GM23248 (cell line): Measurements from ENCODE around the gene MGMT. TPM values are rescaled to one million over a fixed set of nuclear protein-coding genes. Genes with fewer than 3 reads are reported as not detected.

ENCODE experiments used
- DNase-seq: peaks from one replicate; pipeline ENCODE4 v3.0.0-alpha.2; 2015
- H2AFZ ChIP-seq: fragments of 200-600 bp; sonication (generic); 2 replicates; pipeline ENCODE4 v1.6.1; 2016; ENCODE audit warnings: antibody characterized with exemption
- H3F3A ChIP-seq: fragments of 200-600 bp; sonication (generic); 2 replicates; pipeline ENCODE4 v1.6.1; 2016; ENCODE audit warnings: mild to moderate bottlenecking, antibody characterized with exemption, mixed run types; ENCODE audit not compliant: insufficient read depth
- H3K27ac ChIP-seq: fragments of 200-600 bp; sonication (generic); 2 replicates; pipeline ENCODE4 v1.5.1; 2016; ENCODE audit warnings: mild to moderate bottlenecking
- H3K27me3 ChIP-seq: fragments of 200-600 bp; sonication (generic); replicated peaks from 2 replicates; pipeline ENCODE4 v1.6.1; 2016; ENCODE audit warnings: mild to moderate bottlenecking; ENCODE audit not compliant: insufficient read depth
- H3K36me3 ChIP-seq: fragments of 200-600 bp; sonication (generic); 2 replicates; pipeline ENCODE4 v1.6.1; 2016; ENCODE audit warnings: low read depth, mild to moderate bottlenecking
- H3K4me1 ChIP-seq: fragments of 200-600 bp; sonication (generic); 2 replicates; pipeline ENCODE4 v1.6.1; 2016; ENCODE audit warnings: mild to moderate bottlenecking; ENCODE audit not compliant: insufficient read depth
- H3K4me2 ChIP-seq: fragments of 200-600 bp; sonication (generic); one replicate; pipeline ENCODE4 v1.6.1; 2016; ENCODE audit warnings: mild to moderate bottlenecking; ENCODE audit not compliant: unreplicated experiment
- H3K4me3 ChIP-seq: fragments of 200-600 bp; sonication (generic); 2 replicates; pipeline ENCODE4 v1.5.1; 2016; ENCODE audit warnings: mild to moderate bottlenecking
- H3K79me2 ChIP-seq: fragments of 200-600 bp; sonication (generic); 2 replicates; pipeline ENCODE4 v1.6.1; 2016; ENCODE audit warnings: mild to moderate bottlenecking; ENCODE audit not compliant: insufficient read depth
- H3K9ac ChIP-seq: fragments of 200-600 bp; sonication (generic); 2 replicates; pipeline ENCODE4 v1.6.1; 2016; ENCODE audit warnings: mild to moderate bottlenecking
- H3K9me2 ChIP-seq: fragments of 200-600 bp; sonication (generic); 2 replicates; pipeline ENCODE4 v1.6.1; 2016; ENCODE audit warnings: mixed run types, mild to moderate bottlenecking, moderate library complexity; ENCODE audit not compliant: insufficient read depth
- H3K9me3 ChIP-seq: fragments of 200-600 bp; sonication (generic); one replicate; pipeline ENCODE4 v1.6.1; 2017; ENCODE audit warnings: low read depth
- H4K20me1 ChIP-seq: fragments of 200-600 bp; sonication (generic); 2 replicates; pipeline ENCODE4 v1.6.0; 2016; ENCODE audit not compliant: insufficient read depth
- EZH2 ChIP-seq: fragments of 200-600 bp; sonication (generic); IDR thresholded peaks from 2 replicates; pipeline ENCODE4 v1.6.1; 2018; ENCODE audit warnings: antibody characterized with exemption, mild to moderate bottlenecking; ENCODE audit not compliant: insufficient read depth, poor library complexity, severe bottlenecking
- EZH2phosphoT487 ChIP-seq: fragments of 200-600 bp; sonication (generic); IDR thresholded peaks from 2 replicates; pipeline ENCODE4 v1.6.1; 2018; ENCODE audit warnings: antibody characterized with exemption, moderate library complexity, mild to moderate bottlenecking, low read depth; ENCODE audit not compliant: insufficient read depth
- WGBS, 2 experiments: methylation state at CpG; one replicate each; pipeline ENCODE4 v1.1.6; 2015 to 2017; ENCODE audit warnings: low lambda C conversion rate in 2 of 2, low coverage in 1 of 2; ENCODE audit errors: missing lambda C conversion rate in 2 of 2; 5-methylcytosine and 5-hydroxymethylcytosine counted together
- in situ Hi-C: fragments of 300-500 bp; cut with MboI; formaldehyde crosslinking; loops from 2 replicates; pipeline ENCODE4 v1.15.0; 2020
- polyA plus RNA-seq: library from polyadenylated mRNA; unstranded; fragments of >200 nt; fragmentation: Nextera tagmentation; extraction: Ambion mirVana; gene quantifications from 2 replicates; pipeline ENCODE4 v1.2.1, GENCODE V29; 2016
- total RNA-seq: library from RNA; depleted of rRNA; stranded (reverse); fragments of >200 nt; shearing (Covaris generic); gene quantifications from 2 replicates; pipeline ENCODE4 v1.2.3, GENCODE V29; 2014

Gene MGMT
- total and polyA plus RNA-seq, 2 experiments from 2014 or later, result 28.5 to 35.1 TPM

DNA sequence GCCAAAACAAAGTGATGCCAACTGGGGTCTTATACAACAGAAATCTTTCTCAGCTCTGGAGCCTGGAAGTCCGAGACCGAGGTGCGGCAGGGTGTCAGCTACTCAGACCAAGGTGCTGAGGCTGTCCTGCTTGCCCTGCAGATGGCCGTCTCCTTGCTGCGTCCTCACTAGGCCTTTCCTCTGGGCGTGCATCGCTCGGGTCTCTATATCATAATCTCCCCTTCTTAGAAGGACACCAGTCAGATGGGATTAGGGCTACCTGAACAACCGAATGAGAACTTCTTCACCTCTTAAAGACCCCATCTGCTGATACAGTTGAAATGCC lies 252.3 kb downstream of the MGMT start:
- Histone ChIP-seq H3K9me3 (no peaks in the 10 kb centered on the region), H2AFZ (no peak overlapping the region), H3K4me1 (no peaks in the 10 kb centered on the region), H3K4me2 (no peak overlapping the region), H3F3A (no peaks in the 10 kb centered on the region), H4K20me1 (no peaks in the 10 kb centered on the region), H3K9ac (no peak overlapping the region), H3K4me3 (no peak overlapping the region), H3K9me2 (no peaks in the 10 kb centered on the region), H3K36me3 (no peaks in the 10 kb centered on the region), H3K27ac (no peak overlapping the region), H3K79me2 (no peaks in the 10 kb centered on the region), H3K27me3 (no peaks in the 10 kb centered on the region)
- in situ Hi-C loops, result no loop called here
- DNase-seq, result no peak
- WGBS, 2 experiments, result 95 to 96% methylated on average over 9 of the region's 9 CpGs
- TF ChIP-seq EZH2phosphoT487 (no peak), EZH2 (no peak)

DNA sequence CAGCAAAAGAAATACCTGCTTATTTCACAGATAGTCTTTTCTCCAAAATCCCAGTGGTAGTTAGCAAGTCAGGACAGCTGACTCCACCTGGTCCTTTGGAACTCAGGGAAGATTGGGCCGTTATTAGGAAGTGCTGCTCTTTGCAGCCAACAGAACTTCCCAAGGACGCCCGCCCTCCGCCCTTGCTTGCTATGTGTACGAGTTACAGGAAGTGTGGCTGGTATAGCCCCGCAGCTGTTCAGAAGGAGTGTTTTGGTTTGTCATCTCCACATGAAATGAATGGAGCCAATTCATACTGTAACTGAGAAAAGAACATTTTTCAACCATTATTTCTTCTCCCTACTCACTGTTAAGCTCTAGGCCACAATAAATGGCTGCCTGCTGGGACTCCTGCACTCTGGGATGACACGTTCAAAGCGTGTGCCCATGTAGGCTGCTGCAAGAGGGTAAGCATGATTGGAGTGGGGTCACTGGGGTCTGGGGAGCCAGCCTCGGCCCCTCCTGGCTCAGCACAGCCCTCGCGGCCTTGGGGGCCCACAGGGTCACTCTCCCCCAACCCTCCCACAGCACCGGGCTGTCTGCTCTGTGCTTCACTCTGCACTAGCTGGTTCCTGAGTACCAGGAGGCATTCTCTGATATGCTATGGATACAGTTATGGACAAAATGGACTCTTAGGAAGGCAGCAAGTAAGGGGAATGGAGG lies 253.0 kb downstream of the MGMT start:
- Histone ChIP-seq H3K27me3 (no peaks in the 10 kb centered on the region), H3F3A (no peaks in the 10 kb centered on the region), H2AFZ (no peak overlapping the region), H3K9ac (no peak overlapping the region), H3K9me3 (no peaks in the 10 kb centered on the region), H3K4me3 (no peak overlapping the region), H3K36me3 (no peaks in the 10 kb centered on the region), H3K4me1 (no peaks in the 10 kb centered on the region), H3K27ac (no peak overlapping the region), H3K79me2 (no peaks in the 10 kb centered on the region), H4K20me1 (no peaks in the 10 kb centered on the region), H3K9me2 (no peaks in the 10 kb centered on the region), H3K4me2 (no peak overlapping the region)
- in situ Hi-C loops, result no loop called here
- TF ChIP-seq EZH2phosphoT487 (no peak), EZH2 (no peak)
- WGBS, 2 experiments, result 88 to 93% methylated on average over 12 of the region's 12 CpGs
- DNase-seq, result no peak

DNA sequence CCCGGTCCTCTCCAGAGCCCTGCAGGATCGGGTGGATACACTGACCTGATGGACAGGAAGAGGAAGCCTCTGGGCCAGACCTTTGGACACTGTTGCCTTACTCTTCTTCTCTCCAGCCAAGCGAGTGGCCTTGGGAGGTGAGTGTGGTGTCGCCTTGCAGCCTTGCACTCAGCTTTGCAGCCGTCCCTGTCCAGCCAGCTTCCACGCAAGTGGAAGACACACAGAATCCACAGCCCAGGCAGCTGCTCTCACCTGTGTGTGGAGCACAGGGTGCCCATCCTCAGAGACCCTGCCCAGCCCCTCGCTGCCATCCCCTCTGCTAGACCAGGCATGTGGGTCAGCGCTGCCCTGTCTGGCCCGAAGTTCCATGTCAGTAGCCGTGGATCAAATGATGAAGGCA lies 258.0 kb downstream of the MGMT start:
- Histone ChIP-seq H3K4me1 (no peaks in the 10 kb centered on the region), H3F3A (no peaks in the 10 kb centered on the region), H3K27ac (no peak overlapping the region), H3K9me2 (no peaks in the 10 kb centered on the region), H3K9me3 (no peaks in the 10 kb centered on the region), H3K79me2 (no peaks in the 10 kb centered on the region), H3K27me3 (no peaks in the 10 kb centered on the region), H2AFZ (no peak overlapping the region), H3K36me3 (no peaks in the 10 kb centered on the region), H4K20me1 (no peaks in the 10 kb centered on the region), H3K9ac (no peak overlapping the region), H3K4me2 (no peak overlapping the region), H3K4me3 (no peak overlapping the region)
- DNase-seq, result no peak
- 88 to 89% methylated on average over 10 of the region's 10 CpGs for WGBS, 2 experiments
- TF ChIP-seq EZH2phosphoT487 (no peak), EZH2 (no peak)
- in situ Hi-C loops, result no loop called here

DNA sequence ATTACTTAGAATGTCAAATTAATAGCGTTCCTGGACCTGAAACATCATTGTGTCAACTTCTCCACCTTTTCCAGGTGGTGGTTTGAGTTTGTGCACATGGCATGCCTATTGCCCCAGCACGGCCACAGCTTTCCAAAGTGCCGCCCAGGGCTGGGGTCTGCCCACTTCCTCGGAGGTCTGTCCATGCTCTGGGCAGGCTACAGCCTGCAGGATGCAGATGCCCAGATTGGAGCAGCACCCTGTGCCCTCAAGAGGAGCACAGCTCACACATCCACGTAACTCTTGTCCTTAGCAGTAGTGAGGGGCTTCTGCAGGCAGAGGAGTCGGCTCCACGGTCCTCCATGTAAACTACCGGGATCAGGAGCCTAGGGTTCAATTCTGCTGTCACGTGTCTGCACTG lies 258.4 kb downstream of the MGMT start:
- Histone ChIP-seq H2AFZ (no peak overlapping the region), H3K9me3 (no peaks in the 10 kb centered on the region), H3K4me3 (no peak overlapping the region), H3K9ac (no peak overlapping the region), H3K36me3 (no peaks in the 10 kb centered on the region), H3K79me2 (no peaks in the 10 kb centered on the region), H4K20me1 (no peaks in the 10 kb centered on the region), H3K27me3 (no peaks in the 10 kb centered on the region), H3K4me2 (no peak overlapping the region), H3K4me1 (no peaks in the 10 kb centered on the region), H3K27ac (no peak overlapping the region), H3K9me2 (no peaks in the 10 kb centered on the region), H3F3A (no peaks in the 10 kb centered on the region)
- TF ChIP-seq EZH2phosphoT487, result no peak
- no peak for TF ChIP-seq EZH2
- no peak for DNase-seq
- WGBS, 2 experiments, result 82 to 84% methylated on average over 9 of the region's 9 CpGs
- in situ Hi-C loops, result no loop called here
